GM19193 (cell line): Measurements from ENCODE around the gene AHCYL2.

ENCODE experiments used
- POLR2A ChIP-seq: IDR thresholded peaks from 4 replicates; pipeline ENCODE4 v1.6.1; 2011; ENCODE audit not compliant: insufficient read depth, insufficient read length; ENCODE audit errors: extremely low read depth

AHCYL2 gene

DNA sequence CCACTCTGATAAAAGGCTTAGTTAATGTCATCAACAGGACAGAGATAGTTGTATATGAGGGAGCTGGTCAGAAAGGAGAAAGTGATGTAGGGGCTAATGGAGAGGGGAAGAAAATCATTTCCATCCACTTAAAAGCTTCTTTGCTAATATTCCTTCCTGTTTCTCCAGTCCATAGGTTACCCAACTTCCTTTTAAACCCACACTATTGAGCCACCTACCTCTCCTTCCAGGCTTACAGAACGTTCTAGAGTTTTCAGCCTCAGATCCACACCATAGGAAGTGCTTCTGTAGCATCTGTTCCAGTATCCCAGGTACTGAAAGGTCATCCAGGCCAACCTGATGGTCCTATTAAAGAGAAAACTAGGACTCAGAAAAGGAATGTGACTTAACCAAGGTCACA is 237.6 kb downstream of the AHCYL2 start:
- no peak for TF ChIP-seq POLR2A

DNA sequence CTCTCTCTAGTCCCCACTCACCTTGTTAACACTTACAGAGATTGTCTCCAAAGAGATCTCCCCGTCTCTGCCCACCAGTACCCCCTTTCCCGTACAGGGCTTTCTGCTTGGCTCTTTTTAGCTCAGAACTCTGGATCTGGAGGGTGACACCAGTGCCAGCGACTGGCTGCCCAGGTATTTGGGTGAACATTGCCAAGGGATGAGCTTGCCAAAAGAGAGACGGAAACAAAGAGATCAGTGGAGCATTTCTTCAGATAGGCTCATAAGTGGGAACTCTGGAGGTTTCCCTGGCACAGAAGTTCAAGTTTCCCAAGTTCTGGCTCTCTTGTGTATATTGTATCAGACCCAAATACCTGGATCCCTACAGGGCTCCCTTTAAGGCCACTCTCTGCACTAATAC is 239.4 kb downstream of the AHCYL2 start:
- TF ChIP-seq POLR2A = no peak

DNA sequence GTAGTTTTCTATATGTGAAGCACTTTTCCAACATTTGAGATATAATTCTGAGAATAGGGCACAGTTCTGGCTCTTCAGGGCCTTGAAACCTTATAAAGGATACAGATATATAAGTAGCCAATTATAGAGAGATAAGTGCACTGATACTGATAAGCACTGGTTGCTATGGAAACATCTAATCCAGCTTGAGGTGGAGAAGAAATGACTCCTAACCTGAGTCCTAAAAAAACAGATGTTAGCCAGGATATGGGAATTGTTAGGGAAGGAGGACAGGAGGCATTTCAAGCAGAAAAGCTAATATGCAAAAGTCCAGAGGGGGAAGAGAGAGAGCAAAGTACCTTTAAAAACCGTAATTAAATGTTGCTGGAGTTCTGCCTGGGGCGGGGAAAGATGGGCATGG is 240.2 kb downstream of the AHCYL2 start:
- no peak for TF ChIP-seq POLR2A

DNA sequence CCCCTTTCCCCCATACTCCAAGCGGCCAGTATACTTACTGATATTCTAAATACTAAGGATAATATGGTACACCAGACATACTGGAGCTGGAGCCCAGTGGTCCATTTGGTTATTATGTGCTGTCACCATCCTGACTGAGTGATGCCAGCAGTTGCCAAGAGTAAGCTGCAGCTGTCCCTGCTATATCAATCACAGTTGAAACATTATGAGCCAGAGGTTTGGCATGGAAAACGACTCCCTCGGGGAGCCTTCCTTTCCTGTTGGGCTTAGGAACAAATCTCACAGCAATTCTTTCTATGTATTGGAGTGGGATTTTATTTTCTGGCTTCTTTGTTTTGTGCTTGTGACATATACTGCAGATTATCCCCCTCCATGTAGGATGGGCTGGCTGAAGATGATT is 242.0 kb downstream of the AHCYL2 start:
- TF ChIP-seq POLR2A = no peak

DNA sequence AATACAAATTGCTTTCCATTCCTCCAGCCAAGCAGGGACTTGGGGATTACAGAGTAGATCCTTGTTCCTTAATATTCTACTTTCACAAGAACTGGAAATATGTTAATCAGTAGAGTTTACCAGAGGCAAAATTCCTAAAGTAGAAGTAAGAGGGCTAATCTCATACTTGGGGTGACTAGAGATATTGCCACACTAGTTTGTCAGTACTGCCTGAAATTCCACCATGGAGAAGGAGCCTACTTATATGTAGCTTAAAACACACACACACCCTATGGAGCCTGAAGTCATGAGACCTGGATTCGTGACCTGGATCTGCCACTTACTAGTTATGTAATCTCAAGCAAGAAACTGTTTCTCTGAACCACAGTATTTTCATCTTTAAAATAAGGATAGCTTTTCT is 243.3 kb downstream of the AHCYL2 start:
- no peak for TF ChIP-seq POLR2A

DNA sequence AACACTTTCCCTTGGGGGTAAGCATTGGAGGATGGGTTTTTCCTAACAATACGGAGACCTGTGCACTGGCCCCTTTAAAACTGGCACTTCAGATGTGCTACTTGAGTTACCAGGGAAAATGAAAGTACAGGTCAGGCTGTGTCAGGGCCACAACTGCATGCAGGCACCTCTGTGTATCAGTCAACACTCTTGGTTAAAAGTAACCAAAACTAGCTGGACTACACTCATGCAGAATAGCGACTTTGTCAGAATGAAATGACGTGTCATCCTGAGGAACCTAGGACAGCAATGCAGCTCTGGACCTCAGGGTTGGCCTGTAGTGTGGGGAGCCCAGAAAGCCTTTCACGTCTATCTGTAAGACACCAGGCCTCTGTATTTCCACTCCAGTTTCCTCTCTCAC is 243.7 kb downstream of the AHCYL2 start:
- no peak for TF ChIP-seq POLR2A

DNA sequence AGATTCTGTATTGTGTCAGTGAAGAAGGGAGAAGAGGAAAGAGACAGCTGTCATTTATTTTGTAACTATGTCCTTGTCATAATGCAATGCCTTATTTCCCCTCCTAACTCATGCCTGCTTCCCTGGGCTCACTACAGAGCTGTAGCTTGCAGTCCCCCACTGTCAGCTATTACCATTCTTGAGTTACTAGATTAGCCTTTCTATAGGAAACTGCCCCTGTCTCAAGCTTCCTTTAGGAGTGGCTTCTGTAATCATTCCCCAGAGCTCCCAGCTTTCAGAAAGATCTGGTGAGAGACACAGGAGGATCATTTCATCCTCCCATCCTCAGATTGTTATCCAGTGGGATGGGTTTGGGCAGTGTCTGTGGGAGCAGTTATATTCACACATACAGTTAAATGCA is 245.1 kb downstream of the AHCYL2 start:
- no peak for TF ChIP-seq POLR2A

DNA sequence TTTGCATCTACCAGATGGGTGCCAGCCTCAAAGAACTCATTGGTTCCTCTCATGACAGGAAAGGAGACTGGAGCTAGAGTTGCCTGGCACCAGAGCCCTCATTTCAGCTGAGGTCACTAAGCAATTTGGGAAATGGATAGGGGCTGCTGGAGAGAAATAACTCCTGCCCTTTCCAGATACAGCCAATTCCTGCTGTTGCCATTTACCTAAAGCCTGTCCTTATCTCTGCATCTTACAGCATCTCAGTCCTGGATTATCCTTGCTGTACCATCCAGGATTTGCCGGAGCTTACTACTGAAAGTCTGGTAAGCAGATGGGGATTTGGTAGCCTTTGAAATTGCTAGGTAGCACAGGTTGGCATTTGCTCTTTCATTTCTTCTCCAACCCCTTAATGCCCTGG is 245.6 kb downstream of the AHCYL2 start:
- no peak for TF ChIP-seq POLR2A

DNA sequence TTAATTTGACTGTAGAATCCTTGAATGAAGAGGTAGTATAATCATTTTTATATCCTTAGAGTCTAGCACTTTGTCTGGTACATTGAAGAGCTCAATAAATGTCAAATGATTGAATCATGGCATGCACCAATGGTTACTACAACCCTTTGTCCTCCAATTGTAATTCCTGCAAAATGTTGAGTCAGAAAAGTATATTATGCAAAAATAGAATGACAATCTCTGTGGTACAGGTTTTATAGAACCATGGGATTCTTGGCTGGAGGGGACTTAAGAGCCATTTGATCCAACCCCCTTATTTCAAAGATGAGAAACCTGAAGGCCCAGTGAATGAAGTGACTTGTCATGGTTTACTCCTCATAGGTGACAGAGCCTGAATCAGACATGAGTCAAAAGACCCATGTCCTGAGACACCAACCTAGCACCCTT is 246.6 kb downstream of the AHCYL2 start:
- TF ChIP-seq POLR2A = no peak
